Upper lobe of right lung (tissue), 1 donor: ENCODE results near the gene ABCA2. TPM values are rescaled to one million over a fixed set of nuclear protein-coding genes. Genes with fewer than 3 reads are reported as not detected.

ENCODE experiments used
- ATAC-seq: fragments of 200-7000 bp; cut with Tn5 transposase; one replicate; pipeline ENCODE4 v1.9.1; 2020; ENCODE audit warnings: mild to moderate bottlenecking, moderate library complexity
- DNase-seq: peaks from one replicate; pipeline ENCODE4 v3.0.0-alpha.2; 2020
- H3K27ac ChIP-seq: fragments of 200-600 bp; one replicate; pipeline ENCODE4 v1.8.0; 2022
- H3K27me3 ChIP-seq: fragments of 200-600 bp; one replicate; pipeline ENCODE4 v1.8.0; 2022; ENCODE audit warnings: mild to moderate bottlenecking
- H3K36me3 ChIP-seq: fragments of 200-600 bp; one replicate; pipeline ENCODE4 v1.8.0; 2022
- H3K4me1 ChIP-seq: fragments of 200-600 bp; one replicate; pipeline ENCODE4 v1.8.0; 2022
- H3K4me3 ChIP-seq: fragments of 200-600 bp; one replicate; pipeline ENCODE4 v1.8.0; 2022; ENCODE audit warnings: mild to moderate bottlenecking
- H3K9me3 ChIP-seq: fragments of 200-600 bp; one replicate; pipeline ENCODE4 v1.8.0; 2022
- CTCF ChIP-seq: fragments of 200-600 bp; IDR thresholded peaks from one replicate; pipeline ENCODE4 v1.8.0; 2022; ENCODE audit warnings: antibody characterized with exemption
- intact Hi-C: fragments of 100-400 bp; cut with DNase I; formaldehyde crosslinking; loops from one replicate; pipeline ENCODE4 v1.11.0; 2022
- total RNA-seq: library from RNA; stranded (reverse); fragmentation: NEBNext Ultra II Directional; extraction: Animal tissue kit (Norgen Biotek cat#: 25700); gene quantifications from one replicate; pipeline ENCODE4 v1.2.1, GENCODE V29; 2021
- donor health status: DM: no; HTN: yes; CAD: no; lungs with severe emphysema.

The ABCA2 gene
- total RNA-seq, 1 donor from 2014 or later: 44.3 TPM

- peak overlapping the region; percentile 10 for H3K4me3 ChIP-seq
- intact Hi-C loops: no loop called here
- H3K27me3 ChIP-seq: peaks cover 9% of the 10 kb centered on the region
- peak overlapping the region; percentile 30 for H3K27ac ChIP-seq
- TF ChIP-seq CTCF: no peak
- H3K9me3 ChIP-seq: no peaks in the 10 kb centered on the region
- ATAC-seq (no peak), DNase-seq (no peak)
- peaks cover 15% of the 10 kb centered on the region for H3K4me1 ChIP-seq
- H3K36me3 ChIP-seq: no peaks in the 10 kb centered on the region
Measured at GRCh38 chr9:137040568-137040967, 12.5 kb upstream of the ABCA2 start.

DNA sequence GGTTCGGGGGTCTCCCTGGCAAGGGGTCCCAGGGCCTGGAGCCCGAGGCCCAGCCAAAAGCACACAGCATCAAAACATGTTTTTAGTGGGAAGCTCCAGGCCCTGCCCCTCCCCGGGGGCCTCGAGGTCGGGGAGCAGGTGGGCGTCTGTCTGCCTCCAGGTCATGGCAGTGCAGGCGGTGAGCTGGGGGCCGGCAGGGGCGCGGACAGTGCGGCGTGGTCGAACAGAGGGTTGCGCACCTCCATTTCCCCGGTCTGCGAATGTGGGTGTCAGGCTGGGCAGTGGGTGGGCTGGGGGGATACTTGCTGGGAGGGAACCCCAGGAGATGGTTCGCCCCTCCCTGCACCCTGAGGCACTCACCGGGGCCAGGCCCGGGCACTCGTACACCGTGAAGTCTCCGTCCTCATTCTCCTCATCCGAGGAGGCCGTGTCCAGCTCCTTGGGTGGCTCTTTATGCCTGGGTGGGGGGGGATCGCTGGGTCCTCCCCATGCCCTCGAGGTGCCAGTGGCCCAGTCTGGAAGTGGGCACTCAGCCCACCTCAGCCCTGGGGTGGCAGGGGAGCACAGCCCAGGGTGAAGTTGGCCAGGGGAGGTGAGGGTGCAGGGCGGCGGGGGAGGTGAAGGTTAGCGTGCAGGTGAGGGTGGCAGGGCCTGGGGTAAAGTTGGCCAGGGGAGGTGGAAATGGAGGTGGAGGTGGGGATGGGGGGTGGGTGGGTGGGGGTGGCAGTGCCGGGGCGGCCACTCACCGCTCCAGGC lies 11.8 kb upstream of the ABCA2 start:
- ATAC-seq (no peak), DNase-seq (no peak)
- intact Hi-C loops: loop anchor here (10.0 kb wide), 1 partner anchor 95 kb away; the partner anchor contains the start of genes C8G and FBXW5
- Histone ChIP-seq H3K4me1 (peaks cover 12% of the 10 kb centered on the region), H3K27ac (no peak overlapping the region), H3K36me3 (no peaks in the 10 kb centered on the region), H3K9me3 (no peaks in the 10 kb centered on the region), H3K4me3 (no peak overlapping the region), H3K27me3 (peaks cover 4% of the 10 kb centered on the region)
- no peak for TF ChIP-seq CTCF

GRCh38 chr9:137038916-137039315 lies 10.9 kb upstream of the ABCA2 start:
- no peak for TF ChIP-seq CTCF
- H3K4me1 ChIP-seq: peaks cover 10% of the 10 kb centered on the region
- DNase-seq (no peak), ATAC-seq (no peak)
- H3K27me3 ChIP-seq: no peaks in the 10 kb centered on the region
- H3K27ac ChIP-seq: no peak overlapping the region
- no peaks in the 10 kb centered on the region for H3K36me3 ChIP-seq
- intact Hi-C loops: loop anchor here (10.0 kb wide), 1 partner anchor 94 kb away; the partner anchor contains the start of genes C8G and FBXW5
- H3K9me3 ChIP-seq: no peaks in the 10 kb centered on the region
- no peak overlapping the region for H3K4me3 ChIP-seq

- Histone ChIP-seq H3K27ac (no peak overlapping the region), H3K27me3 (no peaks in the 10 kb centered on the region), H3K9me3 (no peaks in the 10 kb centered on the region), H3K4me3 (no peak overlapping the region), H3K4me1 (peaks cover 10% of the 10 kb centered on the region), H3K36me3 (no peaks in the 10 kb centered on the region)
- intact Hi-C loops: loop anchor here (10.0 kb wide), 1 partner anchor 93 kb away; the partner anchor contains the start of genes C8G and FBXW5
- DNase-seq (no peak), ATAC-seq (no peak)
- no peak for TF ChIP-seq CTCF
Measured at GRCh38 chr9:137037483-137037882, 9.4 kb upstream of the ABCA2 start.

GRCh38 chr9:137037035-137037434 lies 9.0 kb upstream of the ABCA2 start:
- no peak overlapping the region for H3K4me3 ChIP-seq
- intact Hi-C loops: loop anchor here (10.0 kb wide), 1 partner anchor 92 kb away; the partner anchor contains the start of genes C8G and FBXW5
- DNase-seq: no peak
- no peak for ATAC-seq
- no peaks in the 10 kb centered on the region for H3K36me3 ChIP-seq
- no peak overlapping the region for H3K27ac ChIP-seq
- H3K27me3 ChIP-seq: no peaks in the 10 kb centered on the region
- TF ChIP-seq CTCF: no peak
- H3K4me1 ChIP-seq: peaks cover 10% of the 10 kb centered on the region
- H3K9me3 ChIP-seq: no peaks in the 10 kb centered on the region
